HCT116 (cell line): ENCODE results near the gene FLT4. TPM values are rescaled to one million over a fixed set of nuclear protein-coding genes. Genes with fewer than 3 reads are reported as not detected.

Experiments
- ATAC-seq: fragments of 200-7000 bp; cut with Tn5 transposase; 2 replicates; pipeline ENCODE4 v1.9.1; 2020; ENCODE audit warnings: mild to moderate bottlenecking, moderate library complexity
- BruUV-seq: library from RNA; stranded (reverse); fragments of 400-500 nt; replicated peaks from 2 replicates; lab custom pipeline; 2021; lab: Mats Ljungman, UMichigan
- CTCF ChIA-PET: fragments of 300-600 bp; sonication (Branson Sonifier 250); formaldehyde crosslinking; loops from one replicate; lab custom pipeline; 2021; ENCODE audit warnings: antibody characterized with exemption; lab: Charles Lee
- POLR2A ChIA-PET: fragments of 300-600, 350-600 bp; sonication (Branson Sonifier 250); formaldehyde crosslinking; loops from one replicate; lab custom pipeline; 2021; ENCODE audit warnings: antibody characterized with exemption; lab: Charles Lee
- RAD21 ChIA-PET, 2 experiments: fragments of 300-600 bp; sonication (Branson Sonifier 250); formaldehyde crosslinking; loops; one replicate each; lab custom pipeline; 2023; ENCODE audit warnings: low total read pairs in 2 of 2; ENCODE audit not compliant: uncharacterized antibody in 2 of 2, unreplicated experiment in 2 of 2, low non-redundant PET in 1 of 2; lab: Charles Lee
- DNase-seq: peaks from one replicate; pipeline ENCODE4 v3.0.0-alpha.2; 2010; ENCODE audit warnings: low read depth, low spot score
- H2AFZ ChIP-seq: fragments of 200-600 bp; shearing (Covaris generic), sonication (generic); 2 replicates; pipeline ENCODE4 v1.6.1; 2017; ENCODE audit warnings: low read depth, mixed run types, mixed read lengths, antibody characterized with exemption, low read length; ENCODE audit not compliant: poor library complexity, severe bottlenecking
- H3K27ac ChIP-seq: 2 replicates; pipeline ENCODE4 v1.5.1; 2012; ENCODE audit warnings: low read depth, low read length
- H3K27me3 ChIP-seq: fragments of 200-600 bp; sonication (generic); 2 replicates; pipeline ENCODE4 v1.6.1; 2016; ENCODE audit warnings: mixed run types, low read length, mixed read lengths; ENCODE audit not compliant: insufficient read depth
- H3K36me3 ChIP-seq, 2 experiments: fragments of 200-500 bp in 1 of 2; fragments of 200-600 bp in 1 of 2; sonication (Bioruptor generic) in 1 of 2; sonication (generic) in 1 of 2; 2 replicates each; pipeline versions ENCODE4 v1.5.1 to v1.6.1; 2014 to 2016; ENCODE audit warnings: low read length in 2 of 2, inconsistent platforms in 1 of 2, mixed read lengths in 1 of 2, mixed run types in 1 of 2; ENCODE audit not compliant: insufficient read depth in 2 of 2, control insufficient read depth in 1 of 2
- H3K4me1 ChIP-seq, 2 experiments: fragments of 200-600 bp in 1 of 2; sonication (generic) in 1 of 2; 2 replicates each; pipeline versions ENCODE4 v1.5.1 to v1.6.1; 2012 to 2017; ENCODE audit warnings: low read length in 2 of 2, inconsistent platforms in 1 of 2, mild to moderate bottlenecking in 1 of 2, mixed read lengths in 1 of 2, mixed run types in 1 of 2, moderate library complexity in 1 of 2; ENCODE audit not compliant: insufficient read depth in 2 of 2, control insufficient read depth in 1 of 2
- H3K4me2 ChIP-seq: fragments of 200-600 bp; sonication (generic); 2 replicates; pipeline ENCODE4 v1.6.1; 2017; ENCODE audit warnings: mixed run types, low read length, mixed read lengths
- H3K4me3 ChIP-seq, 2 experiments: fragments of 200-600 bp in 1 of 2; sonication (generic) in 1 of 2; replicated peaks in 1 of 2; 2 replicates each; pipeline ENCODE4 v1.5.1; 2011 to 2016; ENCODE audit warnings: low read length in 2 of 2, control low read depth in 1 of 2, low read depth in 1 of 2, mild to moderate bottlenecking in 1 of 2, mixed read lengths in 1 of 2, mixed run types in 1 of 2
- H3K79me2 ChIP-seq: fragments of 200-600 bp; sonication (generic); 2 replicates; pipeline ENCODE4 v1.6.1; 2017; ENCODE audit warnings: mild to moderate bottlenecking, mixed run types, low read length, moderate library complexity, mixed read lengths; ENCODE audit not compliant: insufficient read depth
- H3K9ac ChIP-seq: fragments of 200-600 bp; sonication (generic); 2 replicates; pipeline ENCODE4 v1.6.1; 2016; ENCODE audit warnings: low read length, mixed read lengths
- H3K9me2 ChIP-seq: fragments of 200-600 bp; sonication (generic), shearing (Covaris generic); 2 replicates; pipeline ENCODE4 v1.6.1; 2017; ENCODE audit warnings: mixed run types, mild to moderate bottlenecking, moderate library complexity; ENCODE audit not compliant: insufficient read depth
- H3K9me3 ChIP-seq, 2 experiments: fragments of 200-500 bp in 1 of 2; fragments of 200-600 bp in 1 of 2; sonication (Bioruptor generic) in 1 of 2; sonication (generic) in 1 of 2; 2 replicates each; pipeline ENCODE4 v1.6.1; 2014 to 2017; ENCODE audit warnings: low read length in 2 of 2, mixed read lengths in 2 of 2, inconsistent platforms in 1 of 2, low read depth in 1 of 2, mild to moderate bottlenecking in 1 of 2, mixed run types in 1 of 2, moderate library complexity in 1 of 2; ENCODE audit not compliant: control insufficient read depth in 1 of 2, insufficient read depth in 1 of 2
- H4K20me1 ChIP-seq: fragments of 200-600 bp; sonication (generic), shearing (Covaris generic); 2 replicates; pipeline ENCODE4 v1.6.1; 2017; ENCODE audit warnings: mixed run types, mild to moderate bottlenecking, moderate library complexity; ENCODE audit not compliant: insufficient read depth
- CEBPB ChIP-seq: IDR thresholded peaks from 2 replicates; pipeline ENCODE4 v1.6.1; 2012; ENCODE audit warnings: low read depth
- EGR1 ChIP-seq: IDR thresholded peaks from 2 replicates; pipeline ENCODE4 v1.6.1; 2012; ENCODE audit warnings: low read depth
- EZH2 ChIP-seq: fragments of 200-600 bp; sonication (generic); IDR thresholded peaks from 2 replicates; pipeline ENCODE4 v1.6.1; 2017; ENCODE audit warnings: antibody characterized with exemption, mixed run types
- EZH2phosphoT487 ChIP-seq: fragments of 200-600 bp; IDR thresholded peaks from 2 replicates; pipeline ENCODE4 v1.6.1; 2018; ENCODE audit warnings: antibody characterized with exemption, borderline replicate concordance
- POLR2A ChIP-seq: IDR thresholded peaks from 2 replicates; pipeline ENCODE4 v1.7.0; 2011; ENCODE audit warnings: borderline replicate concordance; ENCODE audit not compliant: insufficient read depth, insufficient read length; ENCODE audit errors: extremely low read depth
- SP1 ChIP-seq: IDR thresholded peaks from 2 replicates; pipeline ENCODE4 v1.6.1; 2012; ENCODE audit warnings: low read depth
- SRF ChIP-seq: IDR thresholded peaks from 2 replicates; pipeline ENCODE4 v1.6.1; 2012; ENCODE audit warnings: low read depth
- YY1 ChIP-seq: IDR thresholded peaks from 2 replicates; pipeline ENCODE4 v1.6.1; 2011; ENCODE audit warnings: low read length, low read depth, moderate library complexity, mild to moderate bottlenecking; ENCODE audit not compliant: insufficient replicate concordance; ENCODE audit errors: extremely low read depth
- ZBTB33 ChIP-seq: IDR thresholded peaks from 2 replicates; pipeline ENCODE4 v1.6.1; 2011; ENCODE audit warnings: mild to moderate bottlenecking, low read length, moderate library complexity; ENCODE audit not compliant: insufficient replicate concordance; ENCODE audit errors: extremely low read depth
- ZNF274 ChIP-seq: fragments of 200-500 bp; sonication (Bioruptor generic); IDR thresholded peaks from 2 replicates; pipeline ENCODE4 v1.6.1; 2014; ENCODE audit warnings: mild to moderate bottlenecking, low read depth, low read length, inconsistent platforms
- intact Hi-C: fragments of 100-400 bp; cut with micrococcal nuclease; formaldehyde crosslinking; loops from 2 replicates; pipeline ENCODE4 v1.10.0; 2022
- total RNA-seq: library from RNA; stranded (reverse); gene quantifications from one replicate; pipeline ENCODE4 v1.2.1, GENCODE V29; 2021; ENCODE audit not compliant: unreplicated experiment
- TF ChIP-seq, protein P1 (sequence below): IDR thresholded peaks from 2 replicates; pipeline ENCODE4 v1.6.1; 2012

FLT4 gene
- total RNA-seq, 1 experiment from 2014 or later = 0.17 TPM

DNA sequence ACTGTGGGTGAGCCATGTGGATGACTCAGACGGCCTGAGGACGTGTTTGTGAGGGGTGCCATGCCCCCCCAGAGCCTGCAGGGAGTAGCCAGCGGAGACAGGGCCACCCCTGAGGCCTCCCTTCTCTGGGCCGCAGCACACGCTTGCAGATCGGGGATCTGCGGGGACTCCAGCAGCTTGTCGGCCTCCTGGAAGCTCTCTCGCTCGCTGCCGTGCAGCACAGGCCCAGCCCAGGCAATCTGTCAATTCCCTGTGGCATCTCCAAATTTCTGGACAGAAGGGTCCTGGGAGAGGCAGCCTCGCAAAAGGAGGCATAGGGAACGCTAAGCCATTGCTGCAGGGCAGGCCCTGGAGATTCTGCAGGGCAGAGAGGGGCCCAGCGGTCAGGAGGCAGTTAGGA, 21.2 kb downstream of the FLT4 start:
- Histone ChIP-seq H2AFZ (no peak overlapping the region), H3K27me3 (no peaks in the 10 kb centered on the region), H3K9me3 (no peaks in the 10 kb centered on the region), H3K4me3 (no peak overlapping the region), H3K36me3 (no peaks in the 10 kb centered on the region), H3K79me2 (no peaks in the 10 kb centered on the region), H3K4me1 (no peaks in the 10 kb centered on the region), H3K9ac (no peak overlapping the region), H4K20me1 (no peaks in the 10 kb centered on the region), H3K27ac (no peak overlapping the region), H3K4me2 (no peak overlapping the region), H3K9me2 (no peaks in the 10 kb centered on the region)
- ChIA-PET CTCF (no interaction called here), RAD21 (no interaction called here), POLR2A (no interaction called here)
- DNase-seq (no peak), ATAC-seq (no peak)
- TF ChIP-seq EGR1 = no peak
- no peak for TF ChIP-seq YY1
- TF ChIP-seq CEBPB = no peak
- no peak for TF ChIP-seq POLR2A
- TF ChIP-seq SP1 = no peak
- TF ChIP-seq, protein P1, sequence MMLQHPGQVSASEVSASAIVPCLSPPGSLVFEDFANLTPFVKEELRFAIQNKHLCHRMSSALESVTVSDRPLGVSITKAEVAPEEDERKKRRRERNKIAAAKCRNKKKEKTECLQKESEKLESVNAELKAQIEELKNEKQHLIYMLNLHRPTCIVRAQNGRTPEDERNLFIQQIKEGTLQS = no peak
- TF ChIP-seq ZNF274 = no peak
- no peak for TF ChIP-seq SRF
- TF ChIP-seq EZH2phosphoT487 = no peak
- no peak for TF ChIP-seq ZBTB33
- no peak for TF ChIP-seq EZH2
- intact Hi-C loops = no loop called here
- BruUV-seq = no TSS peak
